KBM-7 (cell line): ENCODE measurements around the gene CA4.

Source experiments
- DNase-seq: peaks from one replicate; pipeline ENCODE4 v3.0.0-alpha.2; 2015
- in situ Hi-C: fragments of 300-500 bp; cut with MboI; formaldehyde crosslinking; loops from 2 replicates; pipeline ENCODE4 v1.14.3; 2020; ENCODE audit warnings: low sequenced_read_pairs, low pct_unique_long_range_greater_than_20kb, mixed read lengths

Gene CA4

GRCh38 chr17:60128171-60128859 lies 21.5 kb upstream of the CA4 start:
- DNase-seq: no peak
- in situ Hi-C loops: no loop called here

DNA sequence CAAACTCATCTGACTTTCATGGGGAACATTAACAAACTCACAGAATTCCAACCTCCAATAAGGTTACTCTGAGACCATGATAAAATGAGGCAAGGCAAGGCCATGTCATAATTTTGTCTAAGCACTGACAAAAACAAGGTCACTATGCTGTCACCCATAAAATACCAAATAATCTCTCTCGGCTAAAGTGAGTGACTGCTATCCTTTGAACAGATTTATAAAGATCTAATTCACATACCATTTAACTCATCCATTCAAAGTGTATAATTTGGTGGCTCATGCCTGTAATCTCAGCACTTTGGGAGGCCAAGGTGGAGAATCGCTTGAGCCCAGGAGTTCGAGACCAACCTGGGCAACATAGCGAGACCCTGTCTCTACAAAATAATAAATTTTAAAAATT lies 20.6 kb upstream of the CA4 start:
- no peak for DNase-seq
- in situ Hi-C loops: no loop called here

DNA sequence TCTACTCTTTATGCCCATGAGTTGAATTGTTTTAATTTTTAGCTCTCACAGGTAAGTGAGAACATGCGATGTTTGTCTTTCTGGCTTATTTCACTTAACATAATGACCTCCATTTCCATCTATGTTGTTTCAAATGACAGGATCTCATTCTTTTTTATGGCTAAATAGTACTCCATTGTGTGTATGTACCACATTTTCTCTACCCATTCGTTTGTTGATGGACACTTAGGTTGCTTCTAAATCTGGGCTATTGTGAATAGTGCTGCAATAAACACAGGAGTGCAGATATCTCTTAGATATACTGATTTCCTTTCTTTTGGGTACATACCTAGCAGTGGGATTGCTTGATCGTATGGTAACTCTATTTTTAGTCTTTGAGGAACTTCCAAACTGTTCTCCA lies 19.3 kb upstream of the CA4 start:
- DNase-seq: no peak
- in situ Hi-C loops: no loop called here

DNA sequence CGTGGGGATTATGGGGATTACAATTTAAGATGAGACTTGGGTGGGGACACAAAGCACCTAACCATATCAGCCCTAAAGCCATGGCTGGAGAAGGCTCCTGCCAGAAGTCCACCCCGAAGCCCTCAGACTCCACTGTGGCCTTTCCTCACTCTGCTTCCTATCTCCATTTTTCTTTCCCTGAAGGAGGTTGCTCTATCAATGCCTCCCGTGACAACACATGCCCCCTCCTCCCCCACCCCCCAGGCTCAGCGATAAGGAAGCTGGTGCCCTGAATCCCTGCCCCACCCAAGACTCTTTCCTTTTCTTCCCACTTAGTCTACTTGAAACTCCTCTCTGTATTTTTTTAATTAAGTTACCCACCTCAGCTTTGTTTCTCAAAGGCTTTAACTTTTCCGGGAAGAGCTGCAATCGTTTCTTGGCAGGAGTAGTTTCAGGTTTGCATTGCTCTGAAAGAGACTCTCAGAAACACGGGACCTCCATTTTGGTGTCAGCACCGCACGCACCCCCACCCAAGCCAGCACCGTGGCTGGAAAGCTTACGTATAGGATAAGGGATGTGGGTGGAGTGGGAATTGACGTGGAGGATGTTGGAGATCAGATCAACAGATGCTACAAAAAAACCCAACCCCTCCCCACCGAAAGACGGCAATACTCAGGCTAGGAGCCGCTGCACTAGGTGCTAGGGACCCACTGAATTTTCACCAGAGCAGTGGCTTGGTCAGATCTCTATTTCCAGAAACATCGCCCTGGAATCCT lies 15.2 kb upstream of the CA4 start:
- in situ Hi-C loops: no loop called here
- peak; percentile 40 for DNase-seq

- in situ Hi-C loops: no loop called here
- DNase-seq: peak; percentile 90
Measured at GRCh38 chr17:60135151-60135950, 14.4 kb upstream of the CA4 start.

- no peak for DNase-seq
- in situ Hi-C loops: no loop called here
Measured at GRCh38 chr17:60135951-60136666, 13.7 kb upstream of the CA4 start.

- in situ Hi-C loops: no loop called here
- no peak for DNase-seq
Measured at GRCh38 chr17:60137731-60138130, 12.0 kb upstream of the CA4 start.

DNA sequence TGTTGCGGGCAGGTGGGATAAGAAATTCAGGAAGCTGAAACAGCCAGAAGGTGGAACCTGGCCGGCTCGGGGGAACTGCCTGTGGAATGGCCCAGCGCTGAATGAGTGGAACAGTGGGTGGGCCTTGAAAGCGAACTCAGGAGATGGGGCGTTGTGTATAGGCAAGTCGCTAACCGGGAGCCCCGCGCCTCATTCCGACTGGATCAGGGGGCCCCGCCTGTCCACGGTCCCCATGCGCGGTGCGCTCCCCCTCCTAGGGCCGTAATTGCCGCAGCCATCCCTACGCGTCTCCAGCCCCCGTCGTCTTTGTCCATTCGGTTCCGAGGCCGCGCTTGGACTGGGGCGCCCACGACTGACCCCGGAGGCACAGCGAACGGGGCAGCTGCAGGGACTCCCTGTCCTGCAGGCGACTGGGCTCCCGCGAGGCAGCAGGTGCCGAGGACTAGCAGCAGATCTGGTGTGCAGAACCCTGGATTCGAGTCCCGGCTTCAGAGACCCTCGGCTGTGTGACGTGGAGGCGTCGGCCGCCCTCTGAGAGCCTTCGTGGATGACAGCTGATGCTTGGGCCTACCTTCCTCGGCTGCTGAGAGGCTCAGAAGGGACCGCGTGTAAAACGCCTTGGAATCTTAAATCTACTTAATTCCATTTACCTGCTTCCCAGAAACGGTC lies 10.9 kb upstream of the CA4 start:
- in situ Hi-C loops: no loop called here

GRCh38 chr17:60139438-60140285 lies 10.1 kb upstream of the CA4 start:
- in situ Hi-C loops: no loop called here
- DNase-seq: peak; percentile 54

More for the DNA sequence above, 10.9 kb upstream of the CA4 start:
- no peak for DNase-seq

DNA sequence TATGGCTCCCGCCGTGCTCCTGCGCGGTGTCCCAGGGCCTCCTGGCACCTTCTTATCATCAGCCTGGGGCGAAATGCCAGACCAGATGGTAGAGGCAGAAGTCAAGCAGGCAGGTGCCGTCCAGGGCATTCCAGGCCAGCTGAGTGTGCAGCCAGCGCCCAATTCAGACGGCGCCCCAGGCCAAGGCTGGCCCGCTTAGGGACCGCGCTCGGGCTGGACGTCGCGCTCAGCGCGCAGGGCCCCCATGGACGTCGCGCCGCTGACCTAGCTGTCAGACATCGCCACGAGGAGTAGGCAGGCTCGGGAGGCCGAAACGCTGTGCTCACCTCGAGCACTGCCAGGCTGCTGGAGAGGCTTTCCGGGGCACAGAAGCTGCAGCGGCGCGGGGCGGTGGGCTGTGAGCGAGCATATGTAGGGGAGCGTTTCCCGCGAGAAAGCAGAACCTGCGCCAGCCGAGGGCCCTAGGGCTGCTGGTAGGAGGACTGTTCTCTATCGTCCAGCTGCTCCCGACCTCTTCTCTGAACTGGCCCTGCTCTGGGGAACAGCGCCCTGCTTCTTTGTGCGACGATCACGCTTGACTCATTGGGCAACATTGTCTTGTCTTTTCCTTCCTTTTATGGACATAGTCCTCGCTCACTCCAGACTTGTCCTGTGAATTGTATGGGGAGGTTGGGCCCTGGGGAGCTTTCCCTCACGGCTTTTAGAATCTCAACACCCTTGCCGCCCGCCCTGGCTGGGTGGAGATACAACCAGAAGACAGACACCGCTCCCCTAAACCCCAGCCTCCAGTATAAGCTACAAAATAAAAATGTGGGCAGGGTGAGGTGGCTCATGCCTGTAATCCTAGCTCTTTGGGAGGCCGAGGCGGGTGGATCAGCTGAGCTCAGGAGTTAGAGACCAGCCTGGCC lies 8.4 kb upstream of the CA4 start:
- in situ Hi-C loops: no loop called here
- DNase-seq: no peak

DNA sequence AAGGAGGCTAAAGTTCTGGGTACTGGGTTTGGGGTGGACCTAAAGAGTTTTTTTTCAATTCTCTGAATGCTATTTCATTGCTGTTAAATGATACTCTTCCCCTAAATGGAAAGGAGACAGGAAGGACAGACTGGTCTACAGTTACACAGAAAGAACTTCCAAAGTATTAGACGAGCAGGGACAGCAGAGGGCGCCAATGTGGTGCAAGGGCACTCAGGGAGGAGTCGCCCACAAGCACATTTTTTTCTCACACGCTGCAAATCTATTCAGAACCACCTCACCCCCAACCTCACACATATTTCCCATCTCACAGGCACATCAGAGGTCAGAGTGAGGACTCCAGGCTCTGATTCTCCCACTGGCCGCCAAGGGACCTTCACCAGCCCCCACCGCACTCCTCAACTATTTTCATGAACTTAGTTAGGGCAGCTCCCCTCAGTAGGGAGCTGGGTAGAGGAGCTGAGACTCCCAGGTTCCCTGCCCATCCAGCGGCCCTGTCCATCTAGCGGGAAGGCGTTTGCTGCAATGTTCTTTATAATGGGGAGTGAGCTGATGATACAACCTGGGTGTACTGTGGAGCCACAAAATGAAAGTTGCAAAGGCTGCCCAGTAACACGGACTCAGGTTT lies 6.8 kb upstream of the CA4 start:
- peak; percentile 90 for DNase-seq
- in situ Hi-C loops: no loop called here

DNA sequence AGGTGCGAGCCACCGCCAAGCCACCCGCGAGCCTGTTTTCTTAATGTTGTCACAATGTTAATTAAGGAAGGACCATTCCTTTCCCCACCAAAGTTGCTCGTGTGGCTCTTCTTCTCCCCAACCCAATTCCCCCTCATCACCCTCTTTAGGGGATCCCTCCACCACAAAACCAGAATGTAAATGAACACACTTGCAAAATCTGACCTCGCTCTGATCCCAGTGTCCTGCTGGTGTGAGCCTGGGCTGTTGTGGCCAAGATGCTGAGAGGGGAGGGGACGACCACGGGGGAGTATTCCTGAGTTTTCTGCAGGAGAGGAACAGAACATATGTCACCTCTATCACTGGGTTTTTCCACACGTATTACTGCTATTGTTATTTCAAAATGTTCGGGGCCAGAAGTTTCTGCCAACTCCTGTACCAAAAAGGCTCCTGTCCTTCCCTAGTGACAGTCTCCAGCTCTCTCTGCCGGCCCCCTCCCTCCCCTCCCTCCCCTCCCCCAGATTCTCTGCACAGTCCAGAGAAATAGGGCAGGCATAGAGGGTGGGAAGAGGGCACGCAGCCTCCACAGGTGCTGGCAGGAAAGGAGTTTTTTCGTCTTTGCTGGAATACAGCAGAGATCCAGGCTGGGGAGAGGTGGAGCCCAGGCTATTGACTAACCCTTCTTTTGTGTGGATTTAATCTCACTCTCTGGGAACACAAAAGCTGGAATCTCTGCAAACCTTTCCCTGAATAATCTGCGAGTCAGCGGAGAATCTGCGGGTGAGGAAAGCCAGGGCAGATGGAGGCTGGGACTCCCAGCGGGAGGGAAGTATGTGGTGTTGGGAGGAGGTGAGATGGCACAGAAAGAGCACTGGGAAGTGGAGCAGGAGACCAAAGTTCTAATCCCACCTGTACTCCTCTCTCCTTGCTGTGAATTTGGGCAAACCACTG lies 4.5 kb upstream of the CA4 start:
- no peak for DNase-seq
- in situ Hi-C loops: no loop called here

DNA sequence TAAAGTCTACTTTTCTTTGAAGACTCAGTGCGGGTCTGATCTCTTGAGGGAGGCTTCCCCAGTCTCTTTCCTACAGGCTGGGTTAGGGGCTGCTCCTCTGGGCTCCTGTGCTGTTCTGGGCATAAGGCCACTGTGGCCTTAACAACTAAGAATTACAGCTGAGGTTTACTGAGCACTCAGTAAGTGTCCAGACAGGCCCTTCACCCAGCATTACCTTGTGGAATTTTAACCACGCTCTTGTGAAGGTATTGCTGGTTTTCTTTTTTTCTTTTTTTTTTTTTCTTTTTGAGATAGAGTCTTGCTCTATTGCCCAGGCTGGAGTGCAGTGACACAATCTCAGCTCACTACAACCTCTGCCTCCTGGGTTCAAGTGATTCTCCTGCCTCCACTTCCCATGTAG lies 3.6 kb upstream of the CA4 start:
- in situ Hi-C loops: no loop called here
- no peak for DNase-seq

DNA sequence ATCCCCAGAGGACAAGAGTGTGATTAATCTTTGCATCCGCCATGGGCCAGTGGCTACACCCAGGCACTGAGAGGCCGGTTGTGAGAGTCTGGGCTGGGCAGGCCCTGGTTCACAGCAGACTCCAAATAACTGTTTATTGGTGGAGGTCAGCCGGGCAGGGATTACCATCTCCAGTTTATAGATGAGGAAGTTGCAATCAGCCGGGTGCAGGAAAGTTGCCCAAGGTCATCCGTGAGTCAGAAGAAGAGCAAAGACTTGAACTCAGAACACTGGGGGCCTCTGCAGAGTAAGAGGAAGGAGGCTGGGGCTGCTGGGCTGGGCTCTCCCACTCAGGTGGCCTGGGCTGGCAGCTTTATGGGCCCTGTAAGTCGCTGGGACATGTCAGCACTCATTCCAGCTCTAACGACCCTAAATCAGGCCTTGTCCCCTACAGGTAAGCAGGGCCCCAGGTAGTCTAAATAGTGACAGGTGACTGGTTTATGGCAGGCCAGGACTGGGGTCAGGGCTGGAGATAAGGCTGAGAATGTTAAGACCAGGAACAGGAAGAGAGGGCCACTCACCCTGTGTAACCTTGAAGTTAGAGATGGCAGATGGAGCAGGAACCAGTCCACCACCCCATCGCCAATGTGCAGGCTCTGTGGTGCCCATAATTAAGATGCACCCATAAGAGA lies 2.1 kb upstream of the CA4 start:
- in situ Hi-C loops: no loop called here
- peak; percentile 60 for DNase-seq

DNA sequence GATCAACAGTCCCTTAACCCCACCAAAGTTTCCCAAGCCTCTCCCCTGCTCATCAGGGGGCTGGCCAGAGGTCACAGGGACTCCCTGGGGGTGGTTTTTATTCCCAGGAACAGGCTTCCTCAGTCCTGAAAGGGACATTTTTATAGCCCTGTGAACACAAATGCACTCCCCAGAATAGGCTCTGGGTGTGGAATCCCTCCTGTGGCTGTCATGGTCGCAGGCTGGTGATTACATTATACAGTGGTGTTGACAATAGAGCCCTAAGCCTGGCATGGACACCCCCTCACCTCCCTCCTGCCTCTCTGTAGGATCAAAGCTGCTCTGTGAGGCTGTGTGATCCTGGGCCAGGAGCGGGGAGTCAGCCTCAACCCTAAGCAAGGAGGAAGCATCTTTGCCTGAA lies 1.4 kb upstream of the CA4 start:
- in situ Hi-C loops: no loop called here

More for the DNA sequence above, 1.4 kb upstream of the CA4 start:
- DNase-seq: no peak
